ENCODE measurements around the gene ASS1. TPM values are rescaled to one million over a fixed set of nuclear protein-coding genes. Genes with fewer than 3 reads are reported as not detected.

ASS1 gene
- total and polyA plus RNA-seq, 2 donors (not counting 1 experiment from before 2014, with no cell fraction given) = 44.7 to 223 TPM

DNA sequence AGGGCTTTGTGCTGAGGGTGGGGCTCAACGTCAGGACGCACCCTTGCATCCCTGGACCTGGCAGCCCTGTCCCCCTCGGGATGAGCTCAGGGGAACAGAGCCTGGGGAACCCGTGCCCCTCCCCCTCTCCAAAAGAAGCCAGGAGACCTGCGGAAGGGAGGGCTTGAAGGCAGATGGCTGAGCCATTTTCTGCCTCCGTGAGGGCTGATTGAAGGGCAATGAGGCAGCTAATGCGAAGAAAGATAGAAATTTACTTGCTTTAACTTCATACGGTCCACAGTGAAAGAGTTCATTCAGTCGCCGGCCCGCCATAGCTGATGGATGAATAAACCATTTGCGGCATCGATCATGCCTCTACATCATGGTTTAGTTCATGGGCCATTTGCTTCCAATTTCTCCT, 28.8 kb downstream of the ASS1 start:
- H3K4me3 ChIP-seq (replicated peaks in 1 of 4; ENCODE audit: control extremely low read depth in 1 of 4, insufficient read depth in 1 of 4, low read depth in 3 of 4, low read length in 4 of 4) = no peak overlapping the region
- no peak overlapping the region for H2AFZ ChIP-seq (ENCODE audit: low read length)
- DNase-seq (ENCODE audit: low read depth in 2 of 2) = no peak
- H3K9ac ChIP-seq (ENCODE audit: insufficient read depth, low read length) = no peak overlapping the region
- H3K79me2 ChIP-seq (ENCODE audit: control insufficient read depth, insufficient read depth, low read length) = no peaks in the 10 kb centered on the region
- no peaks in the 10 kb centered on the region for H3K27me3 ChIP-seq (ENCODE audit: control insufficient read depth, insufficient read depth, low read length)
- H3K36me3 ChIP-seq (ENCODE audit: control insufficient read depth, insufficient read depth, low read length) = no peaks in the 10 kb centered on the region
- no peak overlapping the region for H3K27ac ChIP-seq (ENCODE audit: insufficient read depth, low read length)
- H3K4me1 ChIP-seq (ENCODE audit: control insufficient read depth, extremely low read depth, insufficient read depth, low read length) = no peaks in the 10 kb centered on the region
- no peak overlapping the region for H3K4me2 ChIP-seq (ENCODE audit: extremely low read depth, insufficient read depth, low read length)
- TF ChIP-seq CTCF (conservative IDR thresholded peaks at IDR 0.05 in 1 of 2, IDR thresholded peaks at IDR 0.05 in 1 of 2; ENCODE audit: low read depth in 1 of 2, low read length in 2 of 2) = no peak
- no peak for TF ChIP-seq EZH2 (IDR thresholded peaks at IDR 0.05; ENCODE audit: low read length, missing control alignments)
- no peaks in the 10 kb centered on the region for H3K9me3 ChIP-seq (ENCODE audit: control insufficient read depth, insufficient read depth, low read depth, low read length)
- H4K20me1 ChIP-seq (ENCODE audit: control insufficient read depth, extremely low read depth, insufficient read depth, low read length) = no peaks in the 10 kb centered on the region

GRCh38 chr9:130474106-130474505, 29.3 kb downstream of the ASS1 start:
- H3K4me1 ChIP-seq (ENCODE audit: control insufficient read depth, extremely low read depth, insufficient read depth, low read length) = no peaks in the 10 kb centered on the region
- no peak overlapping the region for H3K4me2 ChIP-seq (ENCODE audit: extremely low read depth, insufficient read depth, low read length)
- no peaks in the 10 kb centered on the region for H3K79me2 ChIP-seq (ENCODE audit: control insufficient read depth, insufficient read depth, low read length)
- H3K36me3 ChIP-seq (ENCODE audit: control insufficient read depth, insufficient read depth, low read length) = no peaks in the 10 kb centered on the region
- H3K4me3 ChIP-seq (replicated peaks in 1 of 4; ENCODE audit: control extremely low read depth in 1 of 4, insufficient read depth in 1 of 4, low read depth in 3 of 4, low read length in 4 of 4) = no peak overlapping the region
- no peak overlapping the region for H3K9ac ChIP-seq (ENCODE audit: insufficient read depth, low read length)
- no peak overlapping the region for H3K27ac ChIP-seq (ENCODE audit: insufficient read depth, low read length)
- TF ChIP-seq EZH2 (IDR thresholded peaks at IDR 0.05; ENCODE audit: low read length, missing control alignments) (no peak), CTCF (conservative IDR thresholded peaks at IDR 0.05 in 1 of 2, IDR thresholded peaks at IDR 0.05 in 1 of 2; ENCODE audit: low read depth in 1 of 2, low read length in 2 of 2) (no peak)
- H3K27me3 ChIP-seq (ENCODE audit: control insufficient read depth, insufficient read depth, low read length) = no peaks in the 10 kb centered on the region
- H4K20me1 ChIP-seq (ENCODE audit: control insufficient read depth, extremely low read depth, insufficient read depth, low read length) = no peaks in the 10 kb centered on the region
- no peak for DNase-seq (ENCODE audit: low read depth in 2 of 2)
- H3K9me3 ChIP-seq (ENCODE audit: control insufficient read depth, insufficient read depth, low read depth, low read length) = no peaks in the 10 kb centered on the region
- no peak overlapping the region for H2AFZ ChIP-seq (ENCODE audit: low read length)

DNA sequence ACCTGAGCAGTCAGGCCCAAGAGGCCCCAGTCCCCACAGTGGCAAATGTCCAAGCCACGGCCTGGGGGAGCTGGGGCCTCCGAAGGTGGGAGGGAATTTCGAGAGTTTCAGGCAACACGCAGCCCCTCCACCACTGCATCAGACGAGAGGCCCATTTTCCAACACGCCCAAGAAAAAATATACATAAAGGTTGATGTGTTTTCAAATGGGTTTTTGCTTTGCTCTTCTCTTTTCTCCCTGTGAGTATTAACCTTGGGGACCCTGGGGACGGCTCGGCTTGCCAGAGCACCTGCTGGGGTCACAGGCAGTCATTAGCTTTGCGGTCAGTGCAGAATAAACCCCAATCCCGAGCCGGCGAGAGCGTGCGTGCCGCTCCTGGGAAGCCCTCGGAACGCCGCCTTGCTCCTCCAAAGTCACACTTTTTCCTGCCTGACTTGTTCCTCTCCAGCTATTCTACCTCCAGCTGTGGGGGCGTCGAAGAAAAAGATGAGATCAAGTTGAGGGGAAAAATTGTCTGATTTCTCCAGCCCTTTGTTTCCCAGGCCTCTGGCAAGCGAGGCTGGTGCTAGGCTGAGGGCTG, 31.5 kb downstream of the ASS1 start:
- H2AFZ ChIP-seq (ENCODE audit: low read length) = no peak overlapping the region
- no peak overlapping the region for H3K9ac ChIP-seq (ENCODE audit: insufficient read depth, low read length)

More for the DNA sequence above, 31.5 kb downstream of the ASS1 start:
- Histone ChIP-seq H3K4me1 (ENCODE audit: control insufficient read depth, extremely low read depth, insufficient read depth, low read length) (no peaks in the 10 kb centered on the region), H3K4me3 (replicated peaks in 1 of 4; ENCODE audit: control extremely low read depth in 1 of 4, insufficient read depth in 1 of 4, low read depth in 3 of 4, low read length in 4 of 4) (no peak overlapping the region), H3K27me3 (ENCODE audit: control insufficient read depth, insufficient read depth, low read length) (no peaks in the 10 kb centered on the region), H3K36me3 (ENCODE audit: control insufficient read depth, insufficient read depth, low read length) (no peaks in the 10 kb centered on the region), H3K27ac (ENCODE audit: insufficient read depth, low read length) (no peak overlapping the region), H4K20me1 (ENCODE audit: control insufficient read depth, extremely low read depth, insufficient read depth, low read length) (no peaks in the 10 kb centered on the region), H3K9me3 (ENCODE audit: control insufficient read depth, insufficient read depth, low read depth, low read length) (no peaks in the 10 kb centered on the region), H3K4me2 (ENCODE audit: extremely low read depth, insufficient read depth, low read length) (no peak overlapping the region), H3K79me2 (ENCODE audit: control insufficient read depth, insufficient read depth, low read length) (no peaks in the 10 kb centered on the region)
- TF ChIP-seq EZH2 (IDR thresholded peaks at IDR 0.05; ENCODE audit: low read length, missing control alignments) = no peak
- no peak for TF ChIP-seq CTCF (conservative IDR thresholded peaks at IDR 0.05 in 1 of 2, IDR thresholded peaks at IDR 0.05 in 1 of 2; ENCODE audit: low read depth in 1 of 2, low read length in 2 of 2)
- no peak for DNase-seq (ENCODE audit: low read depth in 2 of 2)

Measured in fibroblast of lung (primary cell).